OCI-LY7 (cell line): Measurements from ENCODE around the gene RBP7. TPM values are rescaled to one million over a fixed set of nuclear protein-coding genes. Genes with fewer than 3 reads are reported as not detected.

Experiments
- BruUV-seq: library from RNA; stranded (reverse); fragments of 400-500 nt; replicated peaks from 2 replicates; lab custom pipeline; 2021; lab: Mats Ljungman, UMichigan
- CTCF ChIA-PET: fragments of 300-600 bp; sonication (Branson Sonifier 250); formaldehyde crosslinking; loops from one replicate; lab custom pipeline; 2022; ENCODE audit warnings: antibody characterized with exemption; ENCODE audit not compliant: unreplicated experiment; lab: Charles Lee
- POLR2A ChIA-PET: fragments of 300-600 bp; sonication (Branson Sonifier 250); formaldehyde crosslinking; loops from one replicate; lab custom pipeline; 2022; ENCODE audit warnings: antibody characterized with exemption; lab: Charles Lee
- DNase-seq: peaks from one replicate; pipeline ENCODE4 v3.0.0-alpha.2; 2015; ENCODE audit warnings: low spot score
- H2AFZ ChIP-seq: fragments of 200-600 bp; sonication (generic), shearing (Covaris generic); 2 replicates; pipeline ENCODE4 v1.6.1; 2014; ENCODE audit warnings: mild to moderate bottlenecking, antibody characterized with exemption, low read length, moderate library complexity
- H3K27ac ChIP-seq: fragments of 200-600 bp; sonication (generic); 2 replicates; pipeline ENCODE4 v1.5.1; 2014; ENCODE audit warnings: mixed run types, low read depth, mild to moderate bottlenecking, moderate library complexity, low read length, inconsistent platforms; ENCODE audit not compliant: poor library complexity, severe bottlenecking
- H3K36me3 ChIP-seq: fragments of 200-600 bp; sonication (generic); 2 replicates; pipeline ENCODE4 v1.6.1; 2014; ENCODE audit warnings: mild to moderate bottlenecking, antibody characterized with exemption, low read length, moderate library complexity, mixed read lengths; ENCODE audit not compliant: insufficient read depth
- H3K4me1 ChIP-seq: fragments of 200-600 bp; sonication (generic); 2 replicates; pipeline ENCODE4 v1.5.1; 2014; ENCODE audit warnings: mild to moderate bottlenecking, low read length; ENCODE audit not compliant: insufficient read depth, poor library complexity, severe bottlenecking
- H3K4me2 ChIP-seq: fragments of 200-600 bp; sonication (generic); 2 replicates; pipeline ENCODE4 v1.6.1; 2014; ENCODE audit warnings: mild to moderate bottlenecking, low read length
- H3K4me3 ChIP-seq: fragments of 200-600 bp; sonication (generic); 2 replicates; pipeline ENCODE4 v1.5.1; 2014; ENCODE audit warnings: mild to moderate bottlenecking, low read depth, low read length; ENCODE audit not compliant: poor library complexity, severe bottlenecking
- H3K79me2 ChIP-seq: fragments of 200-600 bp; sonication (generic); 2 replicates; pipeline ENCODE4 v1.6.1; 2016; ENCODE audit warnings: low read depth, mild to moderate bottlenecking, low read length, moderate library complexity, mixed read lengths; ENCODE audit not compliant: insufficient read depth
- H3K9me2 ChIP-seq: fragments of 200-600 bp; sonication (generic); 2 replicates; pipeline ENCODE4 v1.6.1; 2016; ENCODE audit warnings: mild to moderate bottlenecking, low read length, mixed read lengths; ENCODE audit not compliant: insufficient read depth
- H3K9me3 ChIP-seq: fragments of 200-600 bp; sonication (generic); 2 replicates; pipeline ENCODE4 v1.6.1; 2014; ENCODE audit warnings: mild to moderate bottlenecking, mixed run types, low read length, mixed read lengths
- H4K20me1 ChIP-seq: fragments of 200-600 bp; sonication (generic); 2 replicates; pipeline ENCODE4 v1.6.1; 2014; ENCODE audit warnings: mild to moderate bottlenecking, antibody characterized with exemption, low read length, moderate library complexity, mixed read lengths; ENCODE audit not compliant: insufficient read depth
- CTCF ChIP-seq: fragments of 200-600 bp; sonication (generic); conservative IDR thresholded peaks from 2 replicates; pipeline ENCODE4 v1.5.1; 2014; ENCODE audit warnings: mild to moderate bottlenecking, antibody characterized with exemption, low read length, moderate library complexity, mixed read lengths
- EZH2phosphoT487 ChIP-seq: fragments of 200-600 bp; sonication (generic); IDR thresholded peaks from 2 replicates; pipeline ENCODE4 v1.6.1; 2018; ENCODE audit warnings: low read depth, borderline replicate concordance, mild to moderate bottlenecking, mixed run types, antibody characterized with exemption, low read length, moderate library complexity, mixed read lengths
- intact Hi-C: fragments of 100-400 bp; cut with micrococcal nuclease; formaldehyde crosslinking; loops from one replicate; pipeline ENCODE4 v1.10.0; 2022; ENCODE audit not compliant: unreplicated experiment
- total RNA-seq, 2 experiments: library from RNA; depleted of rRNA in 1 of 2; stranded (reverse); fragments of >200 nt in 1 of 2; shearing (Covaris generic) in 1 of 2; gene quantifications; 2 replicates each; pipeline ENCODE4 v1.2.3, GENCODE V29; 2014 to 2022

RBP7 gene
- total RNA-seq, 2 experiments from 2014 or later, result not detected

- DNase-seq, result no peak
Measured at GRCh38 chr1:10031461-10031860, 34.4 kb downstream of the RBP7 start.

GRCh38 chr1:10032590-10033358 is 35.7 kb downstream of the RBP7 start, which contains the start of gene UBE4B:
Gene UBE4B, plus strand, starts transcription at chr1:10032958. Its CDS starts 713 bp downstream, at chr1:10033671.
- H3K4me3 ChIP-seq, result peak within 1 kb of the TSS; percentile 98
- BruUV-seq, result TSS peak; percentile 85
- CTCF ChIA-PET, result interaction anchor here (1.0 kb wide), 1 partner anchor 82 kb away, joined by 7 read pairs; no protein-coding TSS in a partner anchor
- intact Hi-C loops, result loop anchor here (1.0 to 10.0 kb wide), 6 partner anchors 82 to 442 kb away; partner anchors contain the start of genes DFFA, LZIC, NMNAT1 and PEX14
- POLR2A ChIA-PET, result no interaction called here
- peak; percentile 84 for TF ChIP-seq CTCF
- no peak for TF ChIP-seq EZH2phosphoT487
- DNase-seq, result peak; percentile 98
- H3K4me2 ChIP-seq, result peak within 1 kb of the TSS; percentile 91
- H3K79me2 ChIP-seq, result peaks cover 39% of the 10 kb centered on the region
- H3K4me1 ChIP-seq, result peaks cover 16% of the 10 kb centered on the region
- H4K20me1 ChIP-seq, result peaks cover 10% of the 10 kb centered on the region; the same call in 1 of the 2 replicates
- H2AFZ ChIP-seq, result peak within 1 kb of the TSS; percentile 100
- H3K9me3 ChIP-seq, result no peaks in the 10 kb centered on the region
- peaks cover 18% of the 10 kb centered on the region; the same call in 1 of the 2 replicates for H3K36me3 ChIP-seq
- no peaks in the 10 kb centered on the region for H3K9me2 ChIP-seq
- H3K27ac ChIP-seq, result peak within 1 kb of the TSS; percentile 80

More at GRCh38 chr1:10031461-10031860, 34.4 kb downstream of the RBP7 start:
- Histone ChIP-seq H3K4me3 (no peak overlapping the region), H3K79me2 (peaks cover 30% of the 10 kb centered on the region), H3K27ac (no peak overlapping the region), H3K9me2 (no peaks in the 10 kb centered on the region), H3K36me3 (peaks cover 6% of the 10 kb centered on the region; the same call in 1 of the 2 replicates), H2AFZ (no peak overlapping the region), H3K4me2 (no peak overlapping the region), H4K20me1 (peaks cover 10% of the 10 kb centered on the region; the same call in 1 of the 2 replicates), H3K9me3 (no peaks in the 10 kb centered on the region), H3K4me1 (peaks cover 16% of the 10 kb centered on the region)
- no peak for TF ChIP-seq EZH2phosphoT487
- no peak for TF ChIP-seq CTCF
- ChIA-PET POLR2A (no interaction called here), CTCF (no interaction called here)
- intact Hi-C loops, result loop anchor here (10.0 kb wide), 1 partner anchor 443 kb away; the partner anchor contains the start of genes DFFA and PEX14
- no TSS peak for BruUV-seq
